ENCODE results near the gene MVP. TPM values are rescaled to one million over a fixed set of nuclear protein-coding genes. Genes with fewer than 3 reads are reported as not detected.
"Not testable (repeated sequence)": the region's sequence is repeated elsewhere in the genome, so short reads cannot be mapped to it uniquely, and the experiment has no call there.

Gene MVP
- total RNA-seq, 1 donor from 2014 or later: 111 TPM

- Histone ChIP-seq H3K27ac (no peak overlapping the region), H3K27me3 (no peaks in the 10 kb centered on the region), H3K9me3 (no peaks in the 10 kb centered on the region), H3K4me1 (peaks cover 6% of the 10 kb centered on the region), H3K36me3 (no peaks in the 10 kb centered on the region), H3K4me3 (no peak overlapping the region)
- DNase-seq (ENCODE audit: extremely low spot score in 2 of 2): no peak
- intact Hi-C loops (cut with DNase I): no loop called here
- TF ChIP-seq POLR2A (IDR thresholded peaks at IDR 0.05) (no peak), POLR2AphosphoS5 (IDR thresholded peaks at IDR 0.05; ENCODE audit: insufficient read depth in 1 of 2, low read depth in 1 of 2) (no peak), CTCF (IDR thresholded peaks at IDR 0.05) (no peak)
These were observed 48.2 kb downstream of the MVP start for GRCh38 chr16:29868396-29869009.

GRCh38 chr16:29869067-29869466 lies 48.8 kb downstream of the MVP start:
- DNase-seq (ENCODE audit: extremely low spot score in 2 of 2); intact Hi-C loops (cut with DNase I); H3K9me3 ChIP-seq; H3K36me3 ChIP-seq; H3K4me1 ChIP-seq; H3K27me3 ChIP-seq; H3K27ac ChIP-seq; H3K4me3 ChIP-seq: not testable (repeated sequence)

DNA sequence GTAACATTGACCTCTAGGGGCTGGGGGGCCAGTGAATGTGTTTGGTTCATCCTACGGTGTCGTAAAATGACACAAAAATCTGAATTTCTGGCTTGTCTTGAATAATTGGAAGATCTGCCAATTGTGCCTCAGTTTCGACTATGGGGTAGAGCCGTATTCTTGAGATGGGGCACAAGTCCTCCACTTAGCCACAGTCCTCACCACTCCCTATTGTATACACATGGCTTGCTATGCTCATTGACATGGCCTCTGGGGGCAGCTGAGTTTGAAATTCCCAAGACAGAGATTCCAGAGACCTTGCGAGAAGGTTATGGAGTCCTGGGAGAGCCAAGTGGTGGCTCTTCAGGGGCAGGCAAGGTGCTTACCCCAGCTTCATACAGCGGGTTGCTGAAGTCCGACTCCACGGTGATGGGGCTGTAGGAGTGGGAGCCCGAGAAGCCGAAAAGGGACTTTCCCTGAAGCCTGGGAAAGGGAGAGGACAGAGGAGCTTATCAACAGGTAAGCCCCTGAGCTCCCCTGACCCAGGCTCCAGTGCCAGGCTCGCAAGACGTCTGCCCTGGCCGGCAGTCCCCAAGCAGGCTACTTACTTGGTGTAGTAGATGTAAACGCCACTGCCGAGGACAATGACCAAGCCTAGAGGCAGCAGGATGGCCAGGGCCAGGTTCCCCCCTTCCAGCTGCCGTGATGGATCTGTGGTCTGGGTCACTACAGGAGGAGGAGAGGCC lies 51.7 kb downstream of the MVP start:
- TF ChIP-seq CTCF (IDR thresholded peaks at IDR 0.05): no peak
- TF ChIP-seq POLR2A (IDR thresholded peaks at IDR 0.05): no peak
- TF ChIP-seq POLR2AphosphoS5 (IDR thresholded peaks at IDR 0.05; ENCODE audit: insufficient read depth in 1 of 2, low read depth in 1 of 2): no peak
- intact Hi-C loops (cut with DNase I): no loop called here
- peaks cover under 1% of the 10 kb centered on the region for H3K27me3 ChIP-seq

DNA sequence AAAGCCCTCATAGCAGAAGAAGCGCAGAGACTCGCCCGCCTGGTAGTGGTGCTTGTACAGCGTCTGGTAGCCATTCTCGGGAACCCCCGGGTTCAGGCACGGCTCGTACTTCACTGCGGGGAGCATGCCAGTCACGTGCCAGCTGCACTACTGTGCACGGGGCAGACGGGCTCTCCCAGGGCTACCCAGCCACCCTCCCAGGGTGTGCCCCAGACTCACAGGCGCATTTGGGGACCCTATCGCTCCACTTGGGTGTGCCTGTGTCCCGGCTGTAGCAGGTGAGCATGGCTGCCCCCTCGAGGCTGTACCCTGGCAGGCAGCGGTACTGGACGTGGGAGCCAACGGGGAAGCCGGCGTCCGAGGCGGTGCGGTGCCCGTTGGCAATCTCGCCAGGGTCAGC lies 53.1 kb downstream of the MVP start:
- no peaks in the 10 kb centered on the region for H3K36me3 ChIP-seq
- no peaks in the 10 kb centered on the region for H3K9me3 ChIP-seq
- no peak overlapping the region for H3K27ac ChIP-seq
- peaks cover 11% of the 10 kb centered on the region for H3K27me3 ChIP-seq
- H3K4me1 ChIP-seq: peaks cover 13% of the 10 kb centered on the region
- no peak overlapping the region for H3K4me3 ChIP-seq
- intact Hi-C loops (cut with DNase I): no loop called here
- no peak for TF ChIP-seq POLR2AphosphoS5 (IDR thresholded peaks at IDR 0.05; ENCODE audit: insufficient read depth in 1 of 2, low read depth in 1 of 2)
- no peak for TF ChIP-seq POLR2A (IDR thresholded peaks at IDR 0.05)
- TF ChIP-seq CTCF (IDR thresholded peaks at IDR 0.05): no peak
- DNase-seq (ENCODE audit: extremely low spot score in 2 of 2): no peak

More for the DNA sequence above, 51.7 kb downstream of the MVP start:
- no peaks in the 10 kb centered on the region for H3K36me3 ChIP-seq
- H3K4me1 ChIP-seq: peaks cover 9% of the 10 kb centered on the region
- H3K9me3 ChIP-seq: no peaks in the 10 kb centered on the region
- no peak overlapping the region for H3K27ac ChIP-seq
- DNase-seq (ENCODE audit: extremely low spot score in 2 of 2): no peak
- no peak overlapping the region for H3K4me3 ChIP-seq

DNA sequence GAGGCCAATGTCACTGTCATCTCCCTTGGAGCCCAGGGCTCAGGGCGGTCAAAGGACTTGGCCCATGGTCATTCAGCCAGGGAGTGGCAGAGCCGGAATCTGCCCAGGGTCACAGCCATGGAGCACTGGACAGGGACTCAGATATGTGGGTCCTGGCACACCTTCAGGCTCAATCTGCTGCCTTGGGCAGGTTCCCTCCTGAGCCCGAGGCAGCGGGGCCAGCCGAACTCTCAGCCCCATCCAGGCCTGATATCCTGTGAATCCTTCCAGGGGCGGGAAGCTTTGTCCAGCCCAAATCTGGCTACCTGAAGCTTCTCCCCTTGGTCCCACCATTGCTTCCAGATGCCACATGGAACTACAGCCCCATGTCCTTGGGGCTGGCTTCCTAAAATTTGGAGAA lies 54.9 kb downstream of the MVP start:
- H3K27me3 ChIP-seq: peaks cover 11% of the 10 kb centered on the region
- TF ChIP-seq POLR2AphosphoS5 (IDR thresholded peaks at IDR 0.05; ENCODE audit: insufficient read depth in 1 of 2, low read depth in 1 of 2) (no peak), CTCF (IDR thresholded peaks at IDR 0.05) (no peak), POLR2A (IDR thresholded peaks at IDR 0.05) (no peak)
- intact Hi-C loops (cut with DNase I): no loop called here
- no peaks in the 10 kb centered on the region for H3K36me3 ChIP-seq
- no peak overlapping the region for H3K27ac ChIP-seq
- peaks cover 13% of the 10 kb centered on the region for H3K4me1 ChIP-seq
- DNase-seq (ENCODE audit: extremely low spot score in 2 of 2): no peak
- H3K4me3 ChIP-seq: no peak overlapping the region
- H3K9me3 ChIP-seq: no peaks in the 10 kb centered on the region
